HepG2 (cell line): ENCODE results near the gene TMEM44. TPM values are rescaled to one million over a fixed set of nuclear protein-coding genes. Genes with fewer than 3 reads are reported as not detected.
A peak's percentile ranks its signal among the peaks of the same experiment; 100 is the strongest.

Experiments used
- ATAC-seq: fragments of 200-7000 bp; cut with Tn5 transposase; 3 replicates; pipeline ENCODE4 v1.9.1; 2020; ENCODE audit warnings: mild to moderate bottlenecking, moderate library complexity
- BruUV-seq: library from RNA; stranded (reverse); fragments of 400-500 nt; replicated peaks from 2 replicates; lab custom pipeline; 2021; lab: Mats Ljungman, UMichigan
- CTCF ChIA-PET: fragments of 300-600 bp; formaldehyde crosslinking; extraction: SDS; loops from one replicate; lab custom pipeline; 2021; ENCODE audit warnings: low total read pairs, inconsistent platforms, low intra/inter-chr PET ratio; lab: Yijun Ruan, JAX
- POLR2A ChIA-PET: fragments of 350-600 bp; sonication (Branson Sonifier 250); formaldehyde crosslinking; loops from one replicate; lab custom pipeline; 2020; ENCODE audit warnings: antibody characterized with exemption, inconsistent platforms; lab: Yijun Ruan, JAX
- DNase-seq: peaks from one replicate; pipeline ENCODE4 v3.0.0-alpha.2; 2015; ENCODE audit warnings: low spot score
- FAIRE-seq: peaks from 3 replicates; lab custom pipeline; 2011; peaks lifted over from hg19 to GRCh38; lab: Jason Lieb, UNC
- H2AFZ ChIP-seq: one replicate; pipeline ENCODE4 v1.6.1; 2011; ENCODE audit warnings: low read length, inconsistent platforms
- H3K27ac ChIP-seq: fragments of 300-600 bp; 3 replicates; pipeline ENCODE4 v1.8.0; 2011; ENCODE audit warnings: mixed run types, mild to moderate bottlenecking, mixed read lengths, low read length, inconsistent platforms; ENCODE audit not compliant: insufficient read depth; ENCODE audit errors: extremely low read length
- H3K27me3 ChIP-seq, 2 experiments: fragments of 200-600 bp in 1 of 2; 2 replicates in 1 of 2; 3 replicates in 1 of 2; pipeline versions ENCODE4 v1.6.0 to v1.8.0; 2011; ENCODE audit warnings: low read length in 2 of 2, mild to moderate bottlenecking in 2 of 2, moderate library complexity in 2 of 2, inconsistent platforms in 1 of 2; ENCODE audit not compliant: insufficient read depth in 2 of 2, control insufficient read depth in 1 of 2
- H3K36me3 ChIP-seq, 2 experiments: fragments of 200-600 bp in 1 of 2; replicated peaks in 1 of 2; 2 replicates in 1 of 2; 3 replicates in 1 of 2; pipeline versions ENCODE4 v1.5.1 to v1.8.0; 2011; ENCODE audit warnings: low read length in 2 of 2, inconsistent platforms in 1 of 2; ENCODE audit not compliant: insufficient read depth in 2 of 2, control insufficient read depth in 1 of 2
- H3K4me1 ChIP-seq: 2 replicates; pipeline ENCODE4 v1.5.1; 2012; ENCODE audit warnings: low read length, inconsistent platforms; ENCODE audit not compliant: insufficient read depth
- H3K4me2 ChIP-seq: 2 replicates; pipeline ENCODE4 v1.6.0; 2011; ENCODE audit warnings: low read depth, low read length, inconsistent platforms
- H3K4me3 ChIP-seq, 3 experiments: fragments of 200-600 bp in 1 of 3; sonication (generic), shearing (Covaris generic) in 1 of 3; replicated peaks in 1 of 3; 2 replicates each; pipeline ENCODE4 v1.5.1; 2011 to 2016; ENCODE audit warnings: low read length in 3 of 3, inconsistent platforms in 2 of 3, low read depth in 2 of 3, mild to moderate bottlenecking in 2 of 3, control low read depth in 1 of 3, mixed read lengths in 1 of 3; ENCODE audit not compliant: insufficient read depth in 1 of 3
- H3K79me2 ChIP-seq: one replicate; pipeline ENCODE4 v1.6.1; 2011; ENCODE audit warnings: low read length, inconsistent platforms; ENCODE audit not compliant: insufficient read depth
- H3K9ac ChIP-seq: 2 replicates; pipeline ENCODE4 v1.6.0; 2011; ENCODE audit warnings: mild to moderate bottlenecking, low read depth, low read length, inconsistent platforms; ENCODE audit not compliant: insufficient read depth
- H3K9me3 ChIP-seq: 2 replicates; pipeline ENCODE4 v1.5.1; 2012; ENCODE audit warnings: mild to moderate bottlenecking, low read length
- H4K20me1 ChIP-seq: 2 replicates; pipeline ENCODE4 v1.6.0; 2011; ENCODE audit warnings: inconsistent platforms, mild to moderate bottlenecking, low read length, moderate library complexity; ENCODE audit not compliant: insufficient read depth
- ATF1 ChIP-seq: IDR thresholded peaks from 2 replicates; pipeline ENCODE4 v1.6.1; 2016; ENCODE audit warnings: mild to moderate bottlenecking, control low read depth
- ATF4 ChIP-seq, 2 experiments: fragments of 450-650 bp in 1 of 2; sonication (generic) in 1 of 2; formaldehyde crosslinking; IDR thresholded peaks; 2 replicates each; pipeline versions ENCODE4 v1.5.0 to v1.8.0; 2020 to 2022; ENCODE audit warnings: mild to moderate bottlenecking in 1 of 2, missing genetic modification reagents in 1 of 2
- CEBPB ChIP-seq: IDR thresholded peaks from 2 replicates; pipeline ENCODE4 v1.6.1; 2011; ENCODE audit warnings: low read depth, low read length, improper control_type of control experiment, borderline replicate concordance
- DMTF1 ChIP-seq: sonication (generic); formaldehyde crosslinking; IDR thresholded peaks from 2 replicates; pipeline ENCODE4 v1.4.0; 2020; ENCODE audit warnings: mild to moderate bottlenecking, missing genetic modification reagents
- HMG20A ChIP-seq: IDR thresholded peaks from 2 replicates; pipeline ENCODE4 v1.6.1; 2016; ENCODE audit warnings: borderline replicate concordance
- KDM5A ChIP-seq: fragments of 200-600 bp; sonication (generic); IDR thresholded peaks from 2 replicates; pipeline ENCODE4 v1.7.0; 2018; ENCODE audit warnings: antibody characterized with exemption, mild to moderate bottlenecking, low read length, borderline replicate concordance
- MAFG ChIP-seq: sonication (generic); formaldehyde crosslinking; IDR thresholded peaks from 2 replicates; pipeline ENCODE4 v1.5.1; 2020; ENCODE audit warnings: mild to moderate bottlenecking, missing genetic modification reagents
- MZF1 ChIP-seq: sonication (generic); formaldehyde crosslinking; IDR thresholded peaks from 2 replicates; pipeline ENCODE4 v1.8.1; 2023; ENCODE audit warnings: mild to moderate bottlenecking, missing genetic modification reagents, borderline replicate concordance
- NFE2L1 ChIP-seq: sonication (generic); formaldehyde crosslinking; IDR thresholded peaks from 2 replicates; pipeline ENCODE4 v1.4.0; 2020; ENCODE audit warnings: missing genetic modification reagents, mild to moderate bottlenecking, borderline replicate concordance
- ONECUT2 ChIP-seq: sonication (generic); formaldehyde crosslinking; IDR thresholded peaks from 2 replicates; pipeline ENCODE4 v1.4.0; 2020; ENCODE audit warnings: missing genetic modification reagents
- ZNF10 ChIP-seq: sonication (generic); formaldehyde crosslinking; IDR thresholded peaks from 2 replicates; pipeline ENCODE4 v1.4.0; 2020; ENCODE audit warnings: mild to moderate bottlenecking, low read depth, missing genetic modification reagents, borderline replicate concordance
- ZNF160 ChIP-seq: sonication (generic); formaldehyde crosslinking; IDR thresholded peaks from 2 replicates; pipeline ENCODE4 v1.8.0; 2022; ENCODE audit warnings: mild to moderate bottlenecking, inconsistent platforms, missing genetic modification reagents
- ZNF17 ChIP-seq: sonication (generic); formaldehyde crosslinking; IDR thresholded peaks from 2 replicates; pipeline ENCODE4 v1.5.0; 2020; ENCODE audit warnings: mild to moderate bottlenecking, missing genetic modification reagents
- ZNF264 ChIP-seq: sonication (generic); formaldehyde crosslinking; IDR thresholded peaks from 2 replicates; pipeline ENCODE4 v1.4.0; 2020; ENCODE audit warnings: missing genetic modification reagents
- ZNF652 ChIP-seq: IDR thresholded peaks from 2 replicates; pipeline ENCODE4 v1.6.1; 2016; ENCODE audit warnings: low read depth, borderline replicate concordance
- ZNF709 ChIP-seq: sonication (generic); formaldehyde crosslinking; IDR thresholded peaks from 2 replicates; pipeline ENCODE4 v1.5.0; 2020; ENCODE audit warnings: mild to moderate bottlenecking, missing genetic modification reagents
- ZNF816 ChIP-seq: sonication (generic); formaldehyde crosslinking; IDR thresholded peaks from 2 replicates; pipeline ENCODE4 v1.8.0; 2022; ENCODE audit warnings: missing genetic modification reagents, mild to moderate bottlenecking, borderline replicate concordance
- ZSCAN25 ChIP-seq: sonication (generic); formaldehyde crosslinking; IDR thresholded peaks from 2 replicates; pipeline ENCODE4 v1.8.0; 2022; ENCODE audit warnings: mild to moderate bottlenecking, missing genetic modification reagents
- WGBS: methylation state at CpG from one replicate; pipeline ENCODE4 v1.1.6; 2017; ENCODE audit warnings: low lambda C conversion rate; 5-methylcytosine and 5-hydroxymethylcytosine counted together
- in situ Hi-C: cut with HindIII; loops from 2 replicates; pipeline ENCODE4 v1.10.0; 2017; ENCODE audit warnings: low pct_unique_long_range_greater_than_20kb; ENCODE audit not compliant: extremely low pct_ligation_motif_present
- intact Hi-C: fragments of 100-400 bp; cut with micrococcal nuclease; formaldehyde crosslinking; loops from one replicate; pipeline ENCODE4 v1.10.0; 2022; ENCODE audit not compliant: unreplicated experiment
- polyA plus RNA-seq, 8 experiments: library from polyadenylated mRNA; depleted of rRNA in 3 of 8; stranded (reverse) in 7 of 8; unstranded in 1 of 8; fragments of >200 nt; fragmentation: Illumina TruSeq in 4 of 8; extraction: Trizol in 4 of 8; gene quantifications; 2 replicates each; pipeline versions ENCODE4 v1.2.1 to v1.2.3, GENCODE V29; 2011 to 2016; ENCODE audit warnings: low read depth in 4 of 8, missing spikeins in 1 of 8, mixed read lengths in 1 of 8; ENCODE audit not compliant: insufficient read depth in 1 of 8
- total RNA-seq, 5 experiments: library from RNA; depleted of rRNA; stranded (reverse); fragments of >200 nt; fragmentation: Illumina TruSeq; extraction: Trizol; gene quantifications; 2 replicates each; pipeline ENCODE4 v1.2.3, GENCODE V29; 2016; ENCODE audit warnings: low read depth in 1 of 5

TMEM44 gene
- total and polyA plus RNA-seq, 2 of the 13 experiments (the other 11 are each of a cell fraction or from before 2014, with no cell fraction given), result 7.3 to 13.8 TPM

GRCh38 chr3:194574639-194575483 lies 58.4 kb downstream of the TMEM44 start:
- no peak overlapping the region for H3K4me3 ChIP-seq
- no peak overlapping the region for H3K4me2 ChIP-seq
- FAIRE-seq (no peak), ATAC-seq (0 out of 3 replicates have a peak, but pooled peaks have one; percentile 6), DNase-seq (no peak)
- H3K27ac ChIP-seq, result no peak overlapping the region
- no peaks in the 10 kb centered on the region for H3K36me3 ChIP-seq
- H2AFZ ChIP-seq, result no peak overlapping the region
- 41% methylated on average over 13 of the region's 15 CpGs for WGBS
- no peaks in the 10 kb centered on the region for H3K79me2 ChIP-seq
- CTCF ChIA-PET, result interaction anchor here (1.5 kb wide), 1 partner anchor 103 kb away, joined by 11 read pairs; no protein-coding TSS in a partner anchor
- no peak for TF ChIP-seq NFE2L1
- no peak for TF ChIP-seq ZNF816 (CRISPR knock-in tag)
- TF ChIP-seq KDM5A, result no peak
- no peak for TF ChIP-seq ONECUT2
- TF ChIP-seq ATF4 (CRISPR knock-in tag; IDR thresholded peaks at IDR 0.05), result no peak
- no peak for TF ChIP-seq MZF1 (CRISPR knock-in tag)
- no peak for TF ChIP-seq DMTF1 (CRISPR knock-in tag)
- TF ChIP-seq ZNF17, result no peak
- TF ChIP-seq CEBPB, result no peak
- no peak for TF ChIP-seq ZSCAN25 (CRISPR knock-in tag)
- no peak for TF ChIP-seq HMG20A (CRISPR knock-in tag)
- TF ChIP-seq ZNF160, result no peak
- no peak for TF ChIP-seq ZNF652 (CRISPR knock-in tag)
- no peak for TF ChIP-seq ZNF709 (CRISPR knock-in tag)
- TF ChIP-seq MAFG (CRISPR knock-in tag), result no peak
- no peak for TF ChIP-seq ATF1
- TF ChIP-seq ZNF10 (CRISPR knock-in tag), result no peak
- no peak for TF ChIP-seq ZNF264
- no peaks in the 10 kb centered on the region for H4K20me1 ChIP-seq
- POLR2A ChIA-PET, result interaction anchor here (1.8 to 3.5 kb wide), 2 partner anchors 8 to 89 kb away, joined by 4 to 24 read pairs; no protein-coding TSS in a partner anchor
- H3K4me1 ChIP-seq, result peaks cover 64% of the 10 kb centered on the region
- intact Hi-C loops (loop anchor here (1.0 to 5.0 kb wide), 2 partner anchors 26 to 88 kb away; partner anchors contain the start of gene ATP13A3), in situ Hi-C loops (loop anchor here (5.0 kb wide), 1 partner anchor 98 kb away; no protein-coding TSS in a partner anchor)
- H3K27me3 ChIP-seq, result no peaks in the 10 kb centered on the region
- BruUV-seq, result no TSS peak
- no peaks in the 10 kb centered on the region for H3K9me3 ChIP-seq
- H3K9ac ChIP-seq, result no peak overlapping the region
